COLO829 (cell line): ENCODE measurements around the gene SCRN3.
"Not testable (repeated sequence)": the region's sequence is repeated elsewhere in the genome, so short reads cannot be mapped to it uniquely, and the experiment has no call there.

ENCODE experiments used
- DNase-seq: peaks from one replicate; pipeline ENCODE4 v3.0.0; 2012; ENCODE audit warnings: low spot score

Gene SCRN3, protein sequence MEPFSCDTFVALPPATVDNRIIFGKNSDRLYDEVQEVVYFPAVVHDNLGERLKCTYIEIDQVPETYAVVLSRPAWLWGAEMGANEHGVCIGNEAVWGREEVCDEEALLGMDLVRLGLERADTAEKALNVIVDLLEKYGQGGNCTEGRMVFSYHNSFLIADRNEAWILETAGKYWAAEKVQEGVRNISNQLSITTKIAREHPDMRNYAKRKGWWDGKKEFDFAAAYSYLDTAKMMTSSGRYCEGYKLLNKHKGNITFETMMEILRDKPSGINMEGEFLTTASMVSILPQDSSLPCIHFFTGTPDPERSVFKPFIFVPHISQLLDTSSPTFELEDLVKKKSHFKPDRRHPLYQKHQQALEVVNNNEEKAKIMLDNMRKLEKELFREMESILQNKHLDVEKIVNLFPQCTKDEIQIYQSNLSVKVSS

DNA sequence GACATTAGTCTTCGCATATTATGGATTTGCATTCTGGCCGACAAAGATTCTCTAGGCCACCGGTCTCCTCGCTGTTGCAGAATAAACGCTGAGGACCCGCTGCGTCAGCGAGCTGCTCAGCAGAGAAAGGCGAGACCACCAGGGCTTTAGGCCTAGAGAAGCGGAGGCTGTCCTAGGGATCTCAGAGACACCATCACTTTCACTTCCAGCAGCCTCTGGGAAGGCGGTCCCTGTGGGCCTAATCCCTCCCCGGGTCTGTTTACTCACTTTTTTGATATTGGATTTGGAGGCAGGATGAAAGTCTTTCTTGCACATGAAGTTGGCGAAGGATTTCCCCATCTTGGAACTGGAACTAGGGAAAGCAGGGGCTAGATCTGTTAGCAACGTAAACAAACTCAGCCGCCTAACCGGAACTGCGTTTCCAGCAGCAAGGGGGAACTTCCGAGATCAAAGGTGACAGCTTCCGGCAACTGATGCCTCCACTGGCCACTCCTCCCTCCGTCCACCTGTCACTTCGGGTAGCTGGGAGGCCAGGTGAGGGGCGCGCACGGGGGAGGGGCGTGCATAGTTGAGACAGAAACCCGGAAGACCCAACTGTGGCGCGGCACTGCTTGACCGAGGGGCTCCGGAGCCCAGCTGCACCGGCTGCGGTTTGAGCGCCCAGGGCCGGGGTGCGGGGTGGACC is at the start of gene SCRN3:
TSS of gene SCRN3 (plus strand) at position 447 of the 685 bp plus-strand sequence. CDS start 2,554 bp downstream, outside the sequence.
- peak; percentile 64 for DNase-seq

DNA sequence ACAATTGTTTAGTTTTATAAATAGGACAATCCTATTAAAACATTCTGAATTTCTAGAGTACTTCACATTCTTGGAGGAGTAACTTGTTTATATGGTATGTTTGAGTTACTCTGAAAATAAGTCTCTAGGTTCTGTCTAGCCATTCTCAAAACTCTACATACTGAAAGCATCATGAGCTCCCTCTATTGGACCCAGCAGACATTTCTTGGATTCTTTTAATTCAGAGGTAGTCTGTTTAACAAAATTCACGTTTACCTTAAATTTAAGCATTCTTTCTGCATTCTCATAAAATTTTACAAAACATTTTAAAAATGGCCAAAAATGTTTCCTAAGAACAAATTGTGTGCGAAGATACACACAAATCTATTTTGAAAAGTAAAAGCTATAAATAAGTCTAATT is 45.5 kb upstream of the SCRN3 start:
- no peak for DNase-seq

GRCh38 chr2:174350593-174351181 is 44.8 kb upstream of the SCRN3 start:
- no peak for DNase-seq

DNA sequence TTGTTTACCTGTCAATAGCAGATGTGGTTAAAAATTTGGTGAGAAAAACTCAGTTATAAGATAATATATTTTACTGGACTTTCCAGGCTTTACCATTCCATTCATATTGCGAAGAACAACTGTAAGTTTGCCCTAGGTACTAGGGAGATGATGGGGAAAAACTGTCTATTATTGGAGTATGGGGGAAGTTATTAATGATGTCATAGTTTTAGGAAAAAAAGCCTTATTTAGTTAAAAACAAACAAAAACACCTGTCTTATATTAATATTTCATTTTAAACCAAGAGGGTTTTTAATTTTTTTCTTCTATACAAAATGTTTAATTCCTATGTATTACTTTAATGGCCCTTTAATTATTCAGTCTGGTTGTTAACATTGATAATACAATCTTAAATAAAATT is 42.5 kb upstream of the SCRN3 start:
- DNase-seq = no peak

- DNase-seq = no peak
These were observed 39.2 kb upstream of the SCRN3 start for GRCh38 chr2:174356347-174356746.

- DNase-seq = not testable (repeated sequence)
These were observed 35.9 kb upstream of the SCRN3 start for GRCh38 chr2:174359663-174360062.

DNA sequence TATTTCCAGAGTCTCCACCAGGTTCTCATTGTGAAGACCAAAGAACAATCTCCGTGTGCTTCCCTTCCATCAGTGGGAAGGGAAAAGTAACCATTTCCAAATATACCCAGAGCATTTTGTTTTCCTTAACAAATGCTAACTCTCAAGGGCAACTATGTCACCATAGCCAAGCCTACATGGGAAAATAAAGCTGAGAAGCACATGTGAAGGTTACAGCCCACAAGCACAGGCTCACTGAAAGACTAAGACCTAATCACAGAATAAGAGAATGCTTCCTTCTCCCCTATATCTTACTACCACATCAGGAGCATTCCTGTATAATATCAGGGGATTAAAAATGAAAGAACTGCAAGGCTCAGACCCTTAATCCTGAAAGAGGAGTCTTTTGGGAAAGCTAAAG is 32.6 kb upstream of the SCRN3 start:
- no peak for DNase-seq

DNA sequence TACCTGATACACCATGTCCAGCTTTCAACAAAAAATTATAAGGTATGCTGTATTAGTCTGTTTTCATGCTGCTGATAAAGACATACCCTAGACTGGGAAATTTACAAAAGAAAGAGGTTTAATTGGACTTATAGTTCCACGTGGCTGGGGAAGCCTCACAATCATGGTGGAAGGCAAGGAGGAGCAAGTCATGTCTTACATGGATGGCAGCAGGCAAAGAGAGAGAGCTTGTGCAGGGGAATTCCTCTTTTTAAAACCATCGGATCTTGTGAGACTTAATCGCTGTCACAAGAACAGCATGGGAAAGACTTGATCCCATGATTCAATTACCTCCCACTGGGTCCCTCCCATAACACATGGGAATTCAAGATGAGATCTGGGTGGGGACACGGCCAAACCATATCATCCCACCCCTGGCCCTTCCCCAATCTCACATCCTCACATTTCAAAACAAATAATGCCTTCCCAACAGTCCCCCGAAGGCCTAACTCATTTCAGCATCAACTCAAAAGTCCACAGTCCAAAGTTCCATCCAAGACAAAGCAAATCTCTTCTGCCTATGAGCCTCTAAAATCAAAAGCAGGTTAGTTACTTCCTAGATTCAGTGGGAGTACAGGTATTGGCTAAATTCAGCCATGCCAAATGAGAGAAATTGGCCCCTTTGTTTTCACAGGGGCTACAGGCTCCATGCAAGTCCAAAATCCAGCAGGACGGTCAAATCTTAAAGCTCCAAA is 31.9 kb upstream of the SCRN3 start:
- not testable (repeated sequence) for DNase-seq

DNA sequence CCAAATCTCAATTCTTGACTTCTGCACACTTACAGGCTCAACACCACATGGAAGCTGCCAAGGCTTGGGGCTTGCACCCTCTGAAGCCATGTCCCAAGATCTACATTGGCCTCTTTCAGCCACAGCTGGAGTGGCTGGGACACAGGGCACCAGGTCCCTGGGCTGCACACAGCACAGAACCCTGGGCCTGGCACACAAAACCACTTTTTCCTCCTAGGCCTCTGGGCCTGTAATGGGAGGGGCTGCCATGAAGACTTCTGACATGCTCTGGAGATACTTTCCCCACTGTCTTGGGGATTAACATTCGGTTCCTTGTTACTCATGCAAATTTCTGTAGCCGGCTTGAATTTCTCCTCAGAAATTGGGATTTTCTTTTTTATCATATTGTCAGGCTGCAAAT is 30.9 kb upstream of the SCRN3 start:
- DNase-seq = no peak

- DNase-seq = no peak
These were observed 30.0 kb upstream of the SCRN3 start for GRCh38 chr2:174365571-174365970.

GRCh38 chr2:174368691-174369090 is 26.8 kb upstream of the SCRN3 start:
- DNase-seq = no peak

GRCh38 chr2:174376967-174377366 is 18.6 kb upstream of the SCRN3 start:
- no peak for DNase-seq

DNA sequence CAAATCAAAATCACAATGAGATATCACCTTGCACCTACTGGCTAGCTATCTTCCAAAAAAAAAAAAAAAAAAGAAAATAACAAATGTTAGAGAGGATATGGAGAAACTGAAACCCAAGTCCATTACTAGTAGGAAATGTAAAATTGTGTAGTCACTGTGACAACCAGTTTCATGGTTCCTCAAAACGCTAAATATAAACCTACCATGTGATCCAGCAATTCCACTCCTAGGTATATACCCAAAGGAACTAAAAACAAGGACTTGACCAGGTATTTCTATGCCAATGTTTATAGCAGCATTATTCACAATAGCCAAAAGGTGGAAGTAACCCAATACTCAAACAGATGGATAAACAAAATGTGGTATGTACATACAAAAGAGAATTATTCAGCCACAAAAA is 11.7 kb upstream of the SCRN3 start:
- no peak for DNase-seq

GRCh38 chr2:174385201-174385600 is 10.3 kb upstream of the SCRN3 start:
- no peak for DNase-seq

GRCh38 chr2:174388706-174389105 is 6.8 kb upstream of the SCRN3 start:
- DNase-seq = not testable (repeated sequence)

DNA sequence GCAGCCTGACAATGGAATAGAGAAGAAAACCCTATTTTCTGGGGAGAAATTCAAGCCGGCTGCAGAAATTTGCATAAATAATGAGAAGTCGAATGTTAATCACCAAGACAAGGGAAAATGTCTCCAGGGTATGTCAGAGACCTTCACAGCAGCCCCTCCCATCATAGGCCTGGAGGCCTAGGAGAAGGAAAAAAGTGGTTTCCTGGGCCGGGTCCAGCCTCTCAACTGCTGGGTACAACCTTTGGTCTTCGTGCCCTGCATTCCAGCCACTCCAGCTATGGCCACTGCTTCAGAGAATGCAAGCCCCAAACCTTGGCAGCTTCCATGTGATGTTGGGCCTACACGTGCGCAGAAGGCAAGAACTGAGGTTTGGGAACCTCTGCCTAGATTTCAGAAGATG is 6.0 kb upstream of the SCRN3 start:
- DNase-seq = no peak

- not testable (repeated sequence) for DNase-seq
These were observed 5.2 kb upstream of the SCRN3 start for GRCh38 chr2:174390303-174390702.

- DNase-seq = no peak
These were observed 2.8 kb upstream of the SCRN3 start for GRCh38 chr2:174392706-174393105.

DNA sequence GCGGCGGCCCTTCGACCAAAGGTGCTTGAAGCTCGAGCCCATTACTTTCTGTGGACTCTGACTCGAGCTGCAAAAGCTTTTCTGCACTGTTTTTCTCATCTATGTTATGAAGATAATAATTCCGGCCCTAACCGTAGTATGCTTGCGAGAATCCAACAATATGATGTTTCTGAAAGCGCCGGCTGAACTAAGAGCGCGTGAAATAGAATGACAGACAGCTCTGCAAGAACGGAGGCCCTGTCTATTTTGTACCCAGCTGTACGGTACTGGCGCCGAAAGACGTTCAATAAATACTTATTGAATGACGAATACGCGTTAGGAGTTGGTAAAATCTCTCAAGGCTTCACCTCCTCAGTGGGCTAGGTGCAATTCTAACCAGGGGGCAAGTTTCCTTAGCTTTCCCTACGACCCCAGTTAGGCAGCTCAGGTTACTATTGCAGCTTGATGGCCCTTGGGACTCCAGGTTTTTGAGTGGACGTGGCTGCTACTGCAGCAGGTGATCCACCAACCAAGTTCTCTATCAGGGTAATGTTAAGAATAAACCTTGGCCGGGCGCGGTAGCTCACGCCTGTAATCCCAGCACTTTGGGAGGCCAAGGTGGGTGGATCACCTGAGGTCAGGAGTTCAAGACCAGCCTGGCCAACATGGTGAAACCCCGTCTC is 570 bp downstream of the SCRN3 start:
- DNase-seq = no peak

GRCh38 chr2:174397773-174398172 is 2.2 kb downstream of the SCRN3 start:
- no peak for DNase-seq

DNA sequence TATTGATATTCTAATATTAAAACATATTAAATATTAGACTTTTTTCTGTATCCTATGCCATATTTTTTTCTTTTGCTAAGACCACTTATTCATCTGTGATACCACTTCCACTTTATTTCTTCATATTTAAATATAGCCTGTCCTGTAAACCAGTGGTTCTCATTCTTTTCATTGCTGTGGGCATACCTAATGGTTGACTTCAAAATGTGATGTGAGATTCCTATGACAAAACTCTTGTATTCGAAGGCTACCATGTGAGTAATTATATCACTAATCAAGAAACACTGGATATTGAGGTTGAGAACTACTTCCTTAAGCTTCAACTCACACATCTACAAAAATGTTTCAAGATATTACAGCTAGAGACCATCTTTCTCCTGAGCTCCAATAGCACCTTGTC is 3.6 kb downstream of the SCRN3 start:
- DNase-seq = no peak

GRCh38 chr2:174400853-174401252 is 5.3 kb downstream of the SCRN3 start:
- DNase-seq = no peak
